ENCODE results near the gene CEP85L. TPM values are rescaled to one million over a fixed set of nuclear protein-coding genes. Genes with fewer than 3 reads are reported as not detected.

The CEP85L gene
- total RNA-seq, 1 experiment from 2014 or later, result 4.9 TPM

DNA sequence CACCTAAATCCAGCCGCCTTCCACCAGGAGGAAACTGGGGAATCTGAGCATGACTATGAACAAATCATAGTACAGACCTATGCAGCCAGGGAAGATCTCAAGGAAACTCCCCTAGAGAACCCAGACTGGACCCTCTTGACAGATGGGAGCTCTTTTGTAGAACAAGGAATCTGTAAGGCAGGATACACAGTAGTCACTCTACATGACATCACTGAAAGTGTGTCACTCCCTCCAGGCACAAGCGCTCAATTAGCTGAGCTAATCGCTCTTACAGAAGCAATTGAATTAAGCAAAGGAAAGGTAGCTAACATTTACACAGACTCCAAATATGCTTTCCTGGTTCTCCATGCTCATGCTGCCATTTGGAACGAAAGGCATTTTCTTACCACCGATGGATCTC lies 66.5 kb downstream of the CEP85L start:
- BruUV-seq (replicated peaks), result no TSS peak
- Histone ChIP-seq H3K4me3 (replicated peaks in 1 of 2; ENCODE audit: low read depth in 1 of 2, low read length in 2 of 2) (no peak overlapping the region), H3K9ac (ENCODE audit: low read length) (no peak overlapping the region), H3K27me3 (ENCODE audit: insufficient read depth, low read length) (no peaks in the 10 kb centered on the region), H3K79me2 (ENCODE audit: insufficient read depth, low read length) (no peaks in the 10 kb centered on the region), H3K9me2 (ENCODE audit: insufficient read depth) (no peaks in the 10 kb centered on the region), H3K4me1 (ENCODE audit: control insufficient read depth in 1 of 2, insufficient read depth in 2 of 2, low read length in 2 of 2) (no peaks in the 10 kb centered on the region), H4K20me1 (ENCODE audit: insufficient read depth) (no peaks in the 10 kb centered on the region), H3K27ac (ENCODE audit: low read depth, low read length) (no peak overlapping the region), H3K4me2 (ENCODE audit: low read length) (no peak overlapping the region), H3K9me3 (ENCODE audit: control insufficient read depth in 1 of 2, insufficient read depth in 1 of 2, low read depth in 1 of 2, low read length in 2 of 2) (no peaks in the 10 kb centered on the region), H2AFZ (ENCODE audit: low read depth, low read length, poor library complexity, severe bottlenecking) (no peak overlapping the region), H3K36me3 (ENCODE audit: control insufficient read depth in 1 of 2, insufficient read depth in 2 of 2, low read length in 2 of 2) (no peaks in the 10 kb centered on the region)
- intact Hi-C loops (cut with micrococcal nuclease), result loop anchor here (5.0 kb wide), 1 partner anchor 743 kb away; no protein-coding TSS in a partner anchor
- ChIA-PET POLR2A (no interaction called here), CTCF (no interaction called here), RAD21 (ENCODE audit: low non-redundant PET in 1 of 2, low total read pairs in 2 of 2, uncharacterized antibody in 2 of 2, unreplicated experiment in 2 of 2) (no interaction called here)
- TF ChIP-seq, protein P1, sequence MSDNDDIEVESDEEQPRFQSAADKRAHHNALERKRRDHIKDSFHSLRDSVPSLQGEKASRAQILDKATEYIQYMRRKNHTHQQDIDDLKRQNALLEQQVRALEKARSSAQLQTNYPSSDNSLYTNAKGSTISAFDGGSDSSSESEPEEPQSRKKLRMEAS (IDR thresholded peaks at IDR 0.05), result no peak
- ATAC-seq (no peak), DNase-seq (ENCODE audit: low read depth, low spot score) (no peak)

DNA sequence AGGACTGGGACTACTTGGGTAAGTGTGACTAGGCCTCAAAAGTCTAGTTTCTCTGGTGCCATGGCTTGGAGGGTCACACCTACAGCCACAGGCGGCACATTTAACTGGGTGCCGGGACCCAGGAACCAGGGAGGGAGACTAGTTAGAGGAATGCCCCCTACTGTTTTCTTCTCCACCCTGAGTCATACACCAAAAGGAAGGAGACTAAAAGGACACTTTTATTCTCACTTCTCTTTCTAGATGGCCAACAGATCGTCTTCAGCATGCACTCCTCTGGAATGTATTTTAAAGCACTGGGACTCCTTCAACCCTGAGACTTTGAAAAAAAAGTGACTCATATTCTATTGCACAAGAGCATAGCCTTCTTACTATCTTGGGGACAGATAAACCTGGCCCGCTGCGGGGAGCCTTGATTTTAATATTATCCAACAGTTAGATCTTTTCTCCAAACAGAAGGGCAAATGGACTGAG lies 69.9 kb downstream of the CEP85L start:
- Histone ChIP-seq H3K4me3 (replicated peaks in 1 of 2; ENCODE audit: low read depth in 1 of 2, low read length in 2 of 2) (no peak overlapping the region), H3K79me2 (ENCODE audit: insufficient read depth, low read length) (no peaks in the 10 kb centered on the region), H2AFZ (ENCODE audit: low read depth, low read length, poor library complexity, severe bottlenecking) (no peak overlapping the region), H3K9me3 (ENCODE audit: control insufficient read depth in 1 of 2, insufficient read depth in 1 of 2, low read depth in 1 of 2, low read length in 2 of 2) (peaks cover 0 to 4% of the 10 kb centered on the region in 2 experiments; a peak in 2 of 4 replicates), H3K9ac (ENCODE audit: low read length) (no peak overlapping the region), H3K4me1 (ENCODE audit: control insufficient read depth in 1 of 2, insufficient read depth in 2 of 2, low read length in 2 of 2) (no peaks in the 10 kb centered on the region), H4K20me1 (ENCODE audit: insufficient read depth) (no peaks in the 10 kb centered on the region), H3K27ac (ENCODE audit: low read depth, low read length) (no peak overlapping the region), H3K36me3 (ENCODE audit: control insufficient read depth in 1 of 2, insufficient read depth in 2 of 2, low read length in 2 of 2) (no peaks in the 10 kb centered on the region), H3K9me2 (ENCODE audit: insufficient read depth) (no peaks in the 10 kb centered on the region), H3K4me2 (ENCODE audit: low read length) (no peak overlapping the region), H3K27me3 (ENCODE audit: insufficient read depth, low read length) (no peaks in the 10 kb centered on the region)
- no peak for DNase-seq (ENCODE audit: low read depth, low spot score)
- POLR2A ChIA-PET, result no interaction called here
- intact Hi-C loops (cut with micrococcal nuclease), result loop anchor here (1.0 to 5.0 kb wide), 2 partner anchors 297 to 739 kb away; no protein-coding TSS in a partner anchor
- ATAC-seq, result no peak
- CTCF ChIA-PET, result interaction anchor here (0.6 to 1.7 kb wide), 5 partner anchors 16 to 741 kb away, joined by 3 to 8 read pairs (median 5); no protein-coding TSS in a partner anchor
- RAD21 ChIA-PET (ENCODE audit: low non-redundant PET in 1 of 2, low total read pairs in 2 of 2, uncharacterized antibody in 2 of 2, unreplicated experiment in 2 of 2), result no interaction called here
- BruUV-seq (replicated peaks), result no TSS peak
- no peak for TF ChIP-seq ZFX (IDR thresholded peaks at IDR 0.05)
- TF ChIP-seq, protein P1 (IDR thresholded peaks at IDR 0.05), result no peak
- TF ChIP-seq POLR2AphosphoS5 (IDR thresholded peaks at IDR 0.05; ENCODE audit: low read depth, low read length), result no peak
- no peak for TF ChIP-seq RAD21 (IDR thresholded peaks at IDR 0.05; ENCODE audit: low read depth)
- no peak for TF ChIP-seq EZH2 (IDR thresholded peaks at IDR 0.05)
- TF ChIP-seq JUND (IDR thresholded peaks at IDR 0.05), result no peak
- TF ChIP-seq, protein P2, sequence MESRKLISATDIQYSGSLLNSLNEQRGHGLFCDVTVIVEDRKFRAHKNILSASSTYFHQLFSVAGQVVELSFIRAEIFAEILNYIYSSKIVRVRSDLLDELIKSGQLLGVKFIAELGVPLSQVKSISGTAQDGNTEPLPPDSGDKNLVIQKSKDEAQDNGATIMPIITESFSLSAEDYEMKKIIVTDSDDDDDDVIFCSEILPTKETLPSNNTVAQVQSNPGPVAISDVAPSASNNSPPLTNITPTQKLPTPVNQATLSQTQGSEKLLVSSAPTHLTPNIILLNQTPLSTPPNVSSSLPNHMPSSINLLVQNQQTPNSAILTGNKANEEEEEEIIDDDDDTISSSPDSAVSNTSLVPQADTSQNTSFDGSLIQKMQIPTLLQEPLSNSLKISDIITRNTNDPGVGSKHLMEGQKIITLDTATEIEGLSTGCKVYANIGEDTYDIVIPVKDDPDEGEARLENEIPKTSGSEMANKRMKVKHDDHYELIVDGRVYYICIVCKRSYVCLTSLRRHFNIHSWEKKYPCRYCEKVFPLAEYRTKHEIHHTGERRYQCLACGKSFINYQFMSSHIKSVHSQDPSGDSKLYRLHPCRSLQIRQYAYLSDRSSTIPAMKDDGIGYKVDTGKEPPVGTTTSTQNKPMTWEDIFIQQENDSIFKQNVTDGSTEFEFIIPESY (IDR thresholded peaks at IDR 0.05; ENCODE audit: extremely low read depth, insufficient replicate concordance, low read length), result no peak
- TF ChIP-seq POLR2A (IDR thresholded peaks at IDR 0.05; ENCODE audit: borderline replicate concordance, extremely low read depth, insufficient read depth, insufficient read length), result no peak
- TF ChIP-seq FOSL1 (IDR thresholded peaks at IDR 0.05; ENCODE audit: low read depth), result no peak
- TF ChIP-seq SP1 (IDR thresholded peaks at IDR 0.05; ENCODE audit: low read depth), result no peak
- TF ChIP-seq CEBPB (IDR thresholded peaks at IDR 0.05; ENCODE audit: low read depth), result no peak; the same call in 1 of the 2 replicates
- TF ChIP-seq EZH2phosphoT487 (IDR thresholded peaks at IDR 0.05; ENCODE audit: borderline replicate concordance), result no peak
- no peak for TF ChIP-seq ZNF274 (IDR thresholded peaks at IDR 0.05; ENCODE audit: low read depth, low read length)
- TF ChIP-seq YY1 (IDR thresholded peaks at IDR 0.05; ENCODE audit: extremely low read depth, insufficient replicate concordance, low read depth, low read length), result no peak
- no peak for TF ChIP-seq TCF7L2 (IDR thresholded peaks at IDR 0.05; ENCODE audit: borderline replicate concordance, extremely low read depth, insufficient read depth, insufficient read length)

Measured in HCT116 (cell line).